ENCODE results near the gene BSN. TPM values are rescaled to one million over a fixed set of nuclear protein-coding genes. Genes with fewer than 3 reads are reported as not detected.
A peak's percentile ranks its signal among the peaks of the same experiment; 100 is the strongest.

Gene BSN
- total RNA-seq, 1 experiment from 2014 or later = 0.28 TPM

- intact Hi-C loops (cut with micrococcal nuclease; ENCODE audit: unreplicated experiment) = loop anchor here (1.0 to 5.0 kb wide), 5 partner anchors 49 to 327 kb away; partner anchors contain the start of gene GMPPB
- H3K9me3 ChIP-seq (ENCODE audit: insufficient read depth, low read depth) = no peaks in the 10 kb centered on the region
- H2AFZ ChIP-seq = peak within 1 kb of the TSS; percentile 83
- peaks cover 7% of the 10 kb centered on the region; the same call in 1 of the 2 replicates for H4K20me1 ChIP-seq (ENCODE audit: insufficient read depth)
- no peaks in the 10 kb centered on the region; the same call in 1 of the 2 replicates for H3K36me3 ChIP-seq (ENCODE audit: low read depth)
- no peaks in the 10 kb centered on the region for H3K27me3 ChIP-seq (ENCODE audit: insufficient read depth, low read depth)
- peak within 1 kb of the TSS; percentile 79 for H3K4me2 ChIP-seq
- H3K4me3 ChIP-seq = peak within 1 kb of the TSS; percentile 86
- no peak for TF ChIP-seq EZH2 (IDR thresholded peaks at IDR 0.05; ENCODE audit: low read depth)
- TF ChIP-seq, protein P1, sequence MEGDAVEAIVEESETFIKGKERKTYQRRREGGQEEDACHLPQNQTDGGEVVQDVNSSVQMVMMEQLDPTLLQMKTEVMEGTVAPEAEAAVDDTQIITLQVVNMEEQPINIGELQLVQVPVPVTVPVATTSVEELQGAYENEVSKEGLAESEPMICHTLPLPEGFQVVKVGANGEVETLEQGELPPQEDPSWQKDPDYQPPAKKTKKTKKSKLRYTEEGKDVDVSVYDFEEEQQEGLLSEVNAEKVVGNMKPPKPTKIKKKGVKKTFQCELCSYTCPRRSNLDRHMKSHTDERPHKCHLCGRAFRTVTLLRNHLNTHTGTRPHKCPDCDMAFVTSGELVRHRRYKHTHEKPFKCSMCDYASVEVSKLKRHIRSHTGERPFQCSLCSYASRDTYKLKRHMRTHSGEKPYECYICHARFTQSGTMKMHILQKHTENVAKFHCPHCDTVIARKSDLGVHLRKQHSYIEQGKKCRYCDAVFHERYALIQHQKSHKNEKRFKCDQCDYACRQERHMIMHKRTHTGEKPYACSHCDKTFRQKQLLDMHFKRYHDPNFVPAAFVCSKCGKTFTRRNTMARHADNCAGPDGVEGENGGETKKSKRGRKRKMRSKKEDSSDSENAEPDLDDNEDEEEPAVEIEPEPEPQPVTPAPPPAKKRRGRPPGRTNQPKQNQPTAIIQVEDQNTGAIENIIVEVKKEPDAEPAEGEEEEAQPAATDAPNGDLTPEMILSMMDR (conservative IDR thresholded peaks at IDR 0.05) = no peak
- H3K4me1 ChIP-seq (replicated peaks; ENCODE audit: insufficient read depth) = peaks cover 20% of the 10 kb centered on the region
- POLR2A ChIA-PET (ENCODE audit: unreplicated experiment) = interaction anchor here (0.6 to 1.1 kb wide), 3 partner anchors 134 to 334 kb away, joined by 3 to 14 read pairs (median 4); no protein-coding TSS in a partner anchor
- CTCF ChIA-PET = interaction anchor here (1.3 kb wide), 1 partner anchor 134 kb away, joined by 13 read pairs; no protein-coding TSS in a partner anchor
- no TSS peak for BruUV-seq (replicated peaks)
- peaks cover 14% of the 10 kb centered on the region; the same call in 1 of the 2 replicates for H3F3A ChIP-seq (ENCODE audit: insufficient read depth, low read depth)
- H3K9me2 ChIP-seq (ENCODE audit: insufficient read depth) = no peaks in the 10 kb centered on the region
- peak; percentile 93 to 99 for DNase-seq
- peak within 1 kb of the TSS; percentile 94 for H3K27ac ChIP-seq
- H3K79me2 ChIP-seq (ENCODE audit: low read depth) = peaks cover 21% of the 10 kb centered on the region; the same call in 1 of the 2 replicates
Measured at GRCh38 chr3:49673715-49674496, 119.6 kb downstream of the BSN start, which contains the start of gene APEH. Gene APEH (plus strand): TSS chr3:49674351. CDS start chr3:49674402, 51 bp downstream.

DNA sequence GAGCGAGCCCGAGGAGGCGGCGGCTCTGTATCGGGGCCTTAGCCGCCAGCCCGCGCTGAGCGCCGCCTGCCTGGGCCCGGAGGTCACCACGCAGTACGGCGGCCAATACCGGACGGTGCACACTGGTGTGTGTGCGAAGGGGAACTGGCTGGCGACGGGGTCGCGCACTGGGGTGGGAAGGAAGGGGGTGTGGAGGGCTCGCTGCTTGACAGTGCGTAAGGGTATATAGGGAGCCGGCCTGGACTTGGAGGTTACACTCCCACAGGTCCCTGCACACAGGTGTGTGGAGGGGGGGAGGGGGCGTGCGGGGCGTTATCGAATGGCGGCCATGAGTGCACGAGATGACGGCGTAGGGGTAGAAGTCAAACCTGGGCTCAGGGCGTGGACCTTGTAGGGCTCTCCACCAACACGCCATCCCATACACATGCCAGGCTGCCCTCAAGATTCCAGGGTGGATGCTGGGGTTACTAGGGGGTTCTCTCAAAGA lies 120.3 kb downstream of the BSN start:
- Histone ChIP-seq H3K36me3 (ENCODE audit: low read depth) (no peaks in the 10 kb centered on the region; the same call in 1 of the 2 replicates), H3K79me2 (ENCODE audit: low read depth) (peaks cover 21% of the 10 kb centered on the region; the same call in 1 of the 2 replicates), H3K9me3 (ENCODE audit: insufficient read depth, low read depth) (no peaks in the 10 kb centered on the region), H3K4me3 (peak overlapping the region; percentile 86), H4K20me1 (ENCODE audit: insufficient read depth) (peaks cover 7% of the 10 kb centered on the region; the same call in 1 of the 2 replicates), H3K27me3 (ENCODE audit: insufficient read depth, low read depth) (no peaks in the 10 kb centered on the region), H3K27ac (no peak overlapping the region), H3K4me1 (replicated peaks; ENCODE audit: insufficient read depth) (peaks cover 14% of the 10 kb centered on the region), H3F3A (ENCODE audit: insufficient read depth, low read depth) (peaks cover 8% of the 10 kb centered on the region; the same call in 1 of the 2 replicates), H2AFZ (peak overlapping the region; percentile 83), H3K4me2 (peak overlapping the region; percentile 79), H3K9me2 (ENCODE audit: insufficient read depth) (no peaks in the 10 kb centered on the region)
- CTCF ChIA-PET = no interaction called here
- no peak for TF ChIP-seq EZH2 (IDR thresholded peaks at IDR 0.05; ENCODE audit: low read depth)
- TF ChIP-seq, protein P1 (conservative IDR thresholded peaks at IDR 0.05) = no peak
- BruUV-seq (replicated peaks) = no TSS peak
- DNase-seq = no peak
- POLR2A ChIA-PET (ENCODE audit: unreplicated experiment) = interaction anchor here (0.6 kb wide), 1 partner anchor 148 kb away, joined by 3 read pairs; no protein-coding TSS in a partner anchor
- intact Hi-C loops (cut with micrococcal nuclease; ENCODE audit: unreplicated experiment) = loop anchor here (1.0 to 5.0 kb wide), 4 partner anchors 72 to 327 kb away; no protein-coding TSS in a partner anchor

- CTCF ChIA-PET = interaction anchor here (0.6 kb wide), 1 partner anchor 505 kb away, joined by 3 read pairs; no protein-coding TSS in a partner anchor
- Histone ChIP-seq H3K4me3 (no peak overlapping the region), H4K20me1 (ENCODE audit: insufficient read depth) (peaks cover 6% of the 10 kb centered on the region; the same call in 1 of the 2 replicates), H3F3A (ENCODE audit: insufficient read depth, low read depth) (peaks cover 8% of the 10 kb centered on the region; the same call in 1 of the 2 replicates), H3K27ac (no peak overlapping the region), H2AFZ (no peak overlapping the region), H3K36me3 (ENCODE audit: low read depth) (no peaks in the 10 kb centered on the region; the same call in 1 of the 2 replicates), H3K4me1 (replicated peaks; ENCODE audit: insufficient read depth) (peaks cover 14% of the 10 kb centered on the region), H3K79me2 (ENCODE audit: low read depth) (peaks cover 21% of the 10 kb centered on the region; the same call in 1 of the 2 replicates), H3K4me2 (no peak overlapping the region), H3K9me2 (ENCODE audit: insufficient read depth) (no peaks in the 10 kb centered on the region), H3K9me3 (ENCODE audit: insufficient read depth, low read depth) (no peaks in the 10 kb centered on the region), H3K27me3 (ENCODE audit: insufficient read depth, low read depth) (no peaks in the 10 kb centered on the region)
- POLR2A ChIA-PET (ENCODE audit: unreplicated experiment) = no interaction called here
- no peak for DNase-seq
- TSS peak; percentile 15 for BruUV-seq (replicated peaks)
- intact Hi-C loops (cut with micrococcal nuclease; ENCODE audit: unreplicated experiment) = no loop called here
- TF ChIP-seq EZH2 (IDR thresholded peaks at IDR 0.05; ENCODE audit: low read depth) = no peak
- TF ChIP-seq, protein P1 (conservative IDR thresholded peaks at IDR 0.05) = no peak
Measured at GRCh38 chr3:49675912-49676311, 121.6 kb downstream of the BSN start.
